ENCODE data around the gene ANAPC4.
"Not testable (repeated sequence)": the region's sequence is repeated elsewhere in the genome, so short reads cannot be mapped to it uniquely, and the experiment has no call there.

- not testable (repeated sequence) for TF ChIP-seq CTCF (IDR thresholded peaks at IDR 0.05; ENCODE audit: insufficient read depth, low read depth, low read length); EZH2 (IDR thresholded peaks at IDR 0.05; ENCODE audit: insufficient read depth, low read length)
These were observed 48.6 kb upstream of the ANAPC4 start for GRCh38 chr4:25328463-25328862.
